HEK293T (cell line): Measurements from ENCODE around the gene BOC.

Experiments
- CTCF ChIA-PET: fragments of 350-600 bp; formaldehyde crosslinking; extraction: SDS; loops from one replicate; lab custom pipeline; 2021; ENCODE audit warnings: antibody characterized with exemption, inconsistent platforms; lab: Yijun Ruan, JAX
- POLR2A ChIA-PET: fragments of 350-600 bp; formaldehyde crosslinking; extraction: SDS; loops from one replicate; lab custom pipeline; 2020; ENCODE audit warnings: antibody characterized with exemption, inconsistent platforms; lab: Yijun Ruan, JAX
- DNase-seq: peaks from one replicate; pipeline ENCODE4 v3.0.0; 2012; ENCODE audit warnings: mixed read lengths; ENCODE audit errors: extremely low spot score
- ARNT ChIP-seq: fragments of 450-650 bp; IDR thresholded peaks from 2 replicates; pipeline ENCODE4 v1.6.1; 2017; ENCODE audit warnings: mild to moderate bottlenecking
- BHLHE40 ChIP-seq: fragments of 450-650 bp; IDR thresholded peaks from 2 replicates; pipeline ENCODE4 v1.6.1; 2016; ENCODE audit warnings: mild to moderate bottlenecking, moderate library complexity, borderline replicate concordance
- CTBP1 ChIP-seq: fragments of 450-650 bp; IDR thresholded peaks from 2 replicates; pipeline ENCODE4 v1.6.1; 2016; ENCODE audit warnings: borderline replicate concordance
- ELF4 ChIP-seq: fragments of 450-650 bp; IDR thresholded peaks from 2 replicates; pipeline ENCODE4 v1.6.1; 2017; ENCODE audit warnings: antibody characterized with exemption
- FOXA1 ChIP-seq: fragments of 450-650 bp; IDR thresholded peaks from 2 replicates; pipeline ENCODE4 v1.6.1; 2016; ENCODE audit warnings: mild to moderate bottlenecking
- FOXK2 ChIP-seq: fragments of 450-650 bp; IDR thresholded peaks from 2 replicates; pipeline ENCODE4 v1.6.1; 2016; ENCODE audit warnings: mild to moderate bottlenecking
- FOXM1 ChIP-seq: fragments of 450-650 bp; IDR thresholded peaks from 2 replicates; pipeline ENCODE4 v1.6.1; 2017; ENCODE audit warnings: mild to moderate bottlenecking, borderline replicate concordance
- HDGF ChIP-seq: fragments of 450-650 bp; IDR thresholded peaks from 2 replicates; pipeline ENCODE4 v1.6.1; 2017; ENCODE audit warnings: antibody characterized with exemption, borderline replicate concordance
- L3MBTL2 ChIP-seq: fragments of 450-650 bp; conservative IDR thresholded peaks from 2 replicates; pipeline ENCODE4 v1.6.1; 2016; ENCODE audit warnings: mild to moderate bottlenecking
- LEF1 ChIP-seq: fragments of 450-650 bp; IDR thresholded peaks from 2 replicates; pipeline ENCODE4 v1.6.1; 2017; ENCODE audit warnings: mild to moderate bottlenecking, borderline replicate concordance
- NFRKB ChIP-seq: fragments of 450-650 bp; IDR thresholded peaks from 2 replicates; pipeline ENCODE4 v1.6.1; 2016; ENCODE audit warnings: mild to moderate bottlenecking, moderate library complexity
- SP1 ChIP-seq: fragments of 450-650 bp; IDR thresholded peaks from 2 replicates; pipeline ENCODE4 v1.6.1; 2017
- SUZ12 ChIP-seq: fragments of 450-650 bp; IDR thresholded peaks from 2 replicates; pipeline ENCODE4 v1.6.1; 2016; ENCODE audit warnings: mild to moderate bottlenecking
- TARDBP ChIP-seq: fragments of 450-650 bp; IDR thresholded peaks from 2 replicates; pipeline ENCODE4 v1.6.1; 2016
- ZNF384 ChIP-seq: fragments of 450-650 bp; IDR thresholded peaks from 2 replicates; pipeline ENCODE4 v1.6.1; 2016
- TF ChIP-seq, protein P1 (sequence below): fragments of 450-650 bp; IDR thresholded peaks from 2 replicates; pipeline ENCODE4 v1.6.1; 2016

Gene BOC

DNA sequence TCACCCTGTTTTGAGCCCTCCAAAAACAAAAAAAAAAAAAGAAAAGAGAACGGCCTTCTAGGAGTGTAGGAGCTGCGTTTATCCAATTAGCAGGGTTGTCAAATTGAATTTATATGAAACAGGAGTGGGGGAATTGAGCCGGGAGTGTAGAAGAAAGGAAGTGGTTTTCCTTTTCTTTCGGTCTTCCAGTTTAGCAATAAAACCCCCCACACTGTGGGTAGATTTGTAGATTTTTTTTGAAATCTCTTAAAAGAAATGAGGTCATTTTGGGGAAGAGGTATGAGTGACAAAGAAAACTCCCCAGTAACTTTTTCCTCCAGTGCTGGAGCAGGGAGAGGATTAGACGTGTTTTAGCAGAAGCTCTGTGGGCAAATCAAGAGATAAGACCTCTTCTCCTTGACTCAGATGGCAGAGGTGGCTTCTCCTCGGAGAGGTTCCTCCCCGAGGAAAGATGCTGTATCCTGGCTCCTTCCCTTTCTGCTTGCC is 30.8 kb downstream of the BOC start:
- CTCF ChIA-PET, result interaction anchor here (1.5 to 2.0 kb wide), 2 partner anchors 46 to 90 kb away, joined by 5 read pairs; no protein-coding TSS in a partner anchor
- DNase-seq, result no peak
- TF ChIP-seq FOXK2, result no peak
- no peak for TF ChIP-seq FOXM1
- POLR2A ChIA-PET, result no interaction called here

- CTCF ChIA-PET, result interaction anchor here (2.0 kb wide), 1 partner anchor 45 kb away, joined by 5 read pairs; no protein-coding TSS in a partner anchor
- DNase-seq, result no peak
- POLR2A ChIA-PET, result no interaction called here
- TF ChIP-seq NFRKB (no peak), FOXA1 (no peak), LEF1 (no peak), HDGF (no peak), ARNT (no peak), SP1 (no peak), ELF4 (no peak), TARDBP (no peak), ZNF384 (no peak), BHLHE40 (no peak), FOXK2 (no peak), SUZ12 (no peak), FOXM1 (no peak), CTBP1 (no peak), L3MBTL2 (no peak)
- TF ChIP-seq, protein P1, sequence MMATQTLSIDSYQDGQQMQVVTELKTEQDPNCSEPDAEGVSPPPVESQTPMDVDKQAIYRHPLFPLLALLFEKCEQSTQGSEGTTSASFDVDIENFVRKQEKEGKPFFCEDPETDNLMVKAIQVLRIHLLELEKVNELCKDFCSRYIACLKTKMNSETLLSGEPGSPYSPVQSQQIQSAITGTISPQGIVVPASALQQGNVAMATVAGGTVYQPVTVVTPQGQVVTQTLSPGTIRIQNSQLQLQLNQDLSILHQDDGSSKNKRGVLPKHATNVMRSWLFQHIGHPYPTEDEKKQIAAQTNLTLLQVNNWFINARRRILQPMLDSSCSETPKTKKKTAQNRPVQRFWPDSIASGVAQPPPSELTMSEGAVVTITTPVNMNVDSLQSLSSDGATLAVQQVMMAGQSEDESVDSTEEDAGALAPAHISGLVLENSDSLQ, result no peak
These were observed 31.7 kb downstream of the BOC start for GRCh38 chr3:113243071-113243470.

- ChIA-PET POLR2A (no interaction called here), CTCF (interaction anchor here (1.4 to 2.0 kb wide), 2 partner anchors 12 to 45 kb away, joined by 3 to 5 read pairs; no protein-coding TSS in a partner anchor)
- no peak for DNase-seq
- TF ChIP-seq LEF1 (no peak), HDGF (no peak), NFRKB (no peak), FOXM1 (no peak), ARNT (no peak), CTBP1 (no peak)
- TF ChIP-seq, protein P1, result peak; percentile 67
These were observed 32.5 kb downstream of the BOC start for GRCh38 chr3:113243846-113244245.

- ChIA-PET POLR2A (no interaction called here), CTCF (interaction anchor here (1.0 kb wide), 1 partner anchor 42 kb away, joined by 5 read pairs; no protein-coding TSS in a partner anchor)
- no peak for DNase-seq
- no peak for TF ChIP-seq ARNT
- TF ChIP-seq HDGF, result no peak
- no peak for TF ChIP-seq FOXM1
- no peak for TF ChIP-seq SP1
- no peak for TF ChIP-seq FOXA1
- TF ChIP-seq TARDBP, result no peak
- TF ChIP-seq, protein P1, result no peak
- TF ChIP-seq NFRKB, result no peak
- TF ChIP-seq L3MBTL2, result no peak
- no peak for TF ChIP-seq BHLHE40
- TF ChIP-seq FOXK2, result no peak
- TF ChIP-seq LEF1, result no peak
- TF ChIP-seq ZNF384, result no peak
- TF ChIP-seq ELF4, result no peak
- no peak for TF ChIP-seq SUZ12
These were observed 34.4 kb downstream of the BOC start for GRCh38 chr3:113245761-113246161.

DNA sequence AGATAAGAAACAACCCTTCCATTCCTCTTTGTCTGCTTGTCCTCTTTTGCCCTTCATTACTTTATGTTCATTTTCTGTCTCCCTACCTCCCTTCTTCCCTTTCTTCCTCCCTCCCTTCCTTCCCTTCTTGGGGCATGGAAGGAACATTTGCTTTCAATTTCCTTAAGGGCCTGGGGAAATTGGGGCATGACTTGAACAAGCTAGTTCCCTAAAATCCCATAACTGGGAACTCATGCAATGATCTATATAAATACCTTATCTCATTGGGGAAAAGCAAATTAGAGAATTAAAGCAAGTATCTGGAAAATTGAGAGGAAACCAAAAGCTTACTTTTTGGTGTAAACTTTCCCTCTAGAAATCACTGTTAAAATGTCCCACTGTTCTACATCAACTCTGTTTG is 35.7 kb downstream of the BOC start:
- CTCF ChIA-PET, result interaction anchor here (0.9 kb wide), 1 partner anchor 9 kb away, joined by 4 read pairs; no protein-coding TSS in a partner anchor
- TF ChIP-seq FOXK2 (no peak), ARNT (no peak), SUZ12 (no peak), FOXM1 (no peak), FOXA1 (no peak)
- no peak for DNase-seq
- POLR2A ChIA-PET, result no interaction called here

DNA sequence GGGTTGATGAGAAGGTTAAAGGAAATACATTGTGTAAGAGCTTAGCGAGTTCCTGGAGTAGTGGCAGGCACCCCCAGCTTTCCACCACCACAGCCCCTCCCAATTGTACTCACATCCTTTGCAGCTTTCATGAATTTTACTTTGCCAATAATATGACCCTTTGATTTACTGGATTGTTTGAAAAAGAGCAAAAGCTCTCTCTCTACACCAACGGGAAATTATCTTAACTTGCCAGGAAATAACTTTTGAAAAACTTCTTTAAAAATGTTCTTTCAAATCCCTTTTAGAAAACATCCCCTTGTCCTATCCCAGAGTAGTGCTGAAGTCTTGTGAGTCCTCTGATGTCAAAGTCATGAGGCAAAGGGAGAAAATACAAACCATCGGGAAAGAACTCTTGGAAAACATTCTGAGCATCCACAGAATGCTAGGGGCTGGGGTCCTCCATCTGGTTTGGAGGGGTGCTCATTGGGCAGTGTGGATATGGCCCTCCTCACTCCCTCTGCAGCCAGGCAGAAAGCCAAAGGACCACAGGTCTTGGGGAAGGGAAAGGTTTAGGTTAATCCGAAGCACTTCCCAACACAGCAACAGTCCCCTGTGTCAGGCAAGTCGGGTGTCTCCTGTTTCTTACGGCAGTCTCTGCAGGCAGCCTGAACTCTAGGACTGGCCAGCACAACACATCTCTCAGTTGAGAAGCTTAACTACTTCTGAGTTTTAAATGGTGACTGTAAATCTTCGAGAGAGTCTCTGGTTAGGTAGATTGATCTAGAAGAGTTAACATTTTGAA is 36.5 kb downstream of the BOC start:
- no peak for TF ChIP-seq CTBP1
- no peak for TF ChIP-seq BHLHE40
- TF ChIP-seq SP1, result no peak
- TF ChIP-seq FOXK2, result no peak
- no peak for TF ChIP-seq NFRKB
- TF ChIP-seq, protein P1, result no peak
- no peak for TF ChIP-seq FOXA1
- no peak for TF ChIP-seq TARDBP
- TF ChIP-seq ZNF384, result no peak
- TF ChIP-seq ARNT, result no peak
- TF ChIP-seq LEF1, result no peak
- TF ChIP-seq FOXM1, result no peak
- no peak for TF ChIP-seq HDGF
- no peak for TF ChIP-seq SUZ12
- no peak for TF ChIP-seq L3MBTL2
- POLR2A ChIA-PET, result no interaction called here
- CTCF ChIA-PET, result interaction anchor here (0.9 kb wide), 1 partner anchor 9 kb away, joined by 4 read pairs; no protein-coding TSS in a partner anchor
- DNase-seq, result no peak
